Left ventricle myocardium inferior (tissue), 1 donor: ENCODE data around the gene FANCC. TPM values are rescaled to one million over a fixed set of nuclear protein-coding genes. Genes with fewer than 3 reads are reported as not detected.

Experiments
- DNase-seq: peaks from one replicate; pipeline ENCODE4 v3.0.0-alpha.2; 2020
- H3K27ac ChIP-seq: fragments of 200-600 bp; replicated peaks from 2 replicates; pipeline ENCODE4 v1.8.0; 2021
- H3K27me3 ChIP-seq: fragments of 200-600 bp; 2 replicates; pipeline ENCODE4 v1.8.0; 2021; ENCODE audit warnings: low read depth
- H3K36me3 ChIP-seq: fragments of 200-600 bp; 2 replicates; pipeline ENCODE4 v1.8.0; 2021
- H3K4me1 ChIP-seq: fragments of 200-600 bp; 2 replicates; pipeline ENCODE4 v1.8.0; 2021
- H3K4me3 ChIP-seq: fragments of 200-600 bp; 2 replicates; pipeline ENCODE4 v1.8.0; 2021; ENCODE audit warnings: mild to moderate bottlenecking, moderate library complexity
- H3K9me3 ChIP-seq: fragments of 200-600 bp; replicated peaks from 2 replicates; pipeline ENCODE4 v1.8.0; 2021
- CTCF ChIP-seq: fragments of 200-600 bp; IDR thresholded peaks from 2 replicates; pipeline ENCODE4 v1.8.0; 2021; ENCODE audit warnings: antibody characterized with exemption, mild to moderate bottlenecking, borderline replicate concordance
- intact Hi-C: fragments of 100-400 bp; cut with micrococcal nuclease; formaldehyde crosslinking; loops from one replicate; pipeline ENCODE4 v1.11.0; 2022
- total RNA-seq: library from RNA; stranded (reverse); fragmentation: NEBNext Ultra II Directional; extraction: Animal tissue kit (Norgen Biotek cat#: 25700); gene quantifications from one replicate; pipeline ENCODE4 v1.2.1, GENCODE V29; 2021
- donor health status: DM: no; HTN: yes; CAD: no; lungs with severe emphysema.

The FANCC gene
- total RNA-seq, 1 donor from 2014 or later = 4.1 TPM

GRCh38 chr9:95217936-95218335 is 99.6 kb downstream of the FANCC start:
- Histone ChIP-seq H3K36me3 (no peaks in the 10 kb centered on the region), H3K4me1 (no peaks in the 10 kb centered on the region), H3K27ac (no peak overlapping the region), H3K27me3 (no peaks in the 10 kb centered on the region), H3K4me3 (no peak overlapping the region), H3K9me3 (no peaks in the 10 kb centered on the region)
- DNase-seq = no peak
- intact Hi-C loops = no loop called here
- no peak for TF ChIP-seq CTCF

- Histone ChIP-seq H3K4me1 (peaks cover 8% of the 10 kb centered on the region), H3K27ac (no peak overlapping the region), H3K4me3 (no peak overlapping the region), H3K27me3 (no peaks in the 10 kb centered on the region), H3K9me3 (no peaks in the 10 kb centered on the region), H3K36me3 (no peaks in the 10 kb centered on the region)
- intact Hi-C loops = no loop called here
- no peak for TF ChIP-seq CTCF
- no peak for DNase-seq
These were observed 102.1 kb downstream of the FANCC start for GRCh38 chr9:95215336-95215898.

- no peaks in the 10 kb centered on the region for H3K27me3 ChIP-seq
- H3K4me1 ChIP-seq = peaks cover 8% of the 10 kb centered on the region
- no peak overlapping the region for H3K27ac ChIP-seq
- H3K4me3 ChIP-seq = no peak overlapping the region
- no peaks in the 10 kb centered on the region for H3K36me3 ChIP-seq
- no peak for DNase-seq
- intact Hi-C loops = no loop called here
- no peaks in the 10 kb centered on the region for H3K9me3 ChIP-seq
- TF ChIP-seq CTCF = no peak
These were observed 104.4 kb downstream of the FANCC start for GRCh38 chr9:95213117-95213516.

- no peak overlapping the region for H3K4me3 ChIP-seq
- no peaks in the 10 kb centered on the region for H3K9me3 ChIP-seq
- no peaks in the 10 kb centered on the region for H3K36me3 ChIP-seq
- no peak overlapping the region for H3K27ac ChIP-seq
- no peak for TF ChIP-seq CTCF
- intact Hi-C loops = no loop called here
- no peak for DNase-seq
- H3K27me3 ChIP-seq = no peaks in the 10 kb centered on the region
- H3K4me1 ChIP-seq = peaks cover 8% of the 10 kb centered on the region
These were observed 106.5 kb downstream of the FANCC start for GRCh38 chr9:95211028-95211427.

GRCh38 chr9:95207403-95207802 is 110.1 kb downstream of the FANCC start:
- Histone ChIP-seq H3K4me3 (no peak overlapping the region), H3K9me3 (no peaks in the 10 kb centered on the region), H3K4me1 (peaks cover 8% of the 10 kb centered on the region), H3K27ac (no peak overlapping the region), H3K27me3 (no peaks in the 10 kb centered on the region), H3K36me3 (no peaks in the 10 kb centered on the region)
- TF ChIP-seq CTCF = no peak
- no peak for DNase-seq
- intact Hi-C loops = no loop called here

- no peak overlapping the region for H3K4me3 ChIP-seq
- H3K4me1 ChIP-seq = peaks cover 4% of the 10 kb centered on the region
- H3K27me3 ChIP-seq = no peaks in the 10 kb centered on the region
- no peaks in the 10 kb centered on the region for H3K36me3 ChIP-seq
- no peak for DNase-seq
- H3K9me3 ChIP-seq = no peaks in the 10 kb centered on the region
- no peak overlapping the region for H3K27ac ChIP-seq
- intact Hi-C loops = no loop called here
- TF ChIP-seq CTCF = no peak
These were observed 111.4 kb downstream of the FANCC start for GRCh38 chr9:95206143-95206542.
